ENCODE measurements around the gene MFN2. TPM values are rescaled to one million over a fixed set of nuclear protein-coding genes. Genes with fewer than 3 reads are reported as not detected.

Gene MFN2
- total and polyA plus RNA-seq, 4 donors = 17.2 to 87.8 (median 43.2) TPM

DNA sequence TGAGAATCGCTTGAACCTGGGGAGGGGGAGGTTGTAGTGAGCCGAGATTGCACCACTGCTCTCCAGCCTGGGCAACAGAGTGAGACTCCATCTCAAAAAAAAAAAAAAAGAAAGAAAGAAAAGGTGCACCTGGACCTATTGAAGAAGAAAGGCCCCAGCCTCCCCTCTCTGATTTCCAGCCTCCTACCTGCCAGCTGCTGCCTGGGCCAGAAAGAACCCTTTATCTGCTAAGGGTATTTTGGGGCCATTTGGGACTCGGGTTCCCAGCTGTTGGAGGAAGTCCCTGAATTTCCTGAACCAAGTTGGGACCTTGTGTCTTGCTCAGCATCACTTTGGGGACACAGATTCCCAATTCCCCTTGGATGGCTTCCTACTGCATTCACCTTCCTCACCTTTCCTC, 79.0 kb downstream of the MFN2 start:
- no peaks in the 10 kb centered on the region for H3K9me3 ChIP-seq (ENCODE audit: control insufficient read depth in 4 of 4, low read length in 3 of 4)
- H3K36me3 ChIP-seq (ENCODE audit: control insufficient read depth in 4 of 4, insufficient read depth in 3 of 4, low read depth in 1 of 4, low read length in 3 of 4) = no peaks in the 10 kb centered on the region
- no peak overlapping the region for H3K27ac ChIP-seq (ENCODE audit: low read depth in 1 of 2, low read length in 2 of 2)
- peaks cover 0 to 7% (median 3%) of the 10 kb centered on the region in 4 donors for H3K27me3 ChIP-seq (ENCODE audit: control insufficient read depth in 4 of 4, insufficient read depth in 4 of 4, low read length in 3 of 4)
- TF ChIP-seq ATF3 (IDR thresholded peaks at IDR 0.05) = no peak
- TF ChIP-seq RXRA (IDR thresholded peaks at IDR 0.05) = no peak
- no peak for TF ChIP-seq HNF4A (conservative IDR thresholded peaks at IDR 0.05)
- no peak for TF ChIP-seq TAF1 (conservative IDR thresholded peaks at IDR 0.05)
- no peak for TF ChIP-seq YY1 (IDR thresholded peaks at IDR 0.05)
- TF ChIP-seq NR2F2 (IDR thresholded peaks at IDR 0.05) = no peak
- no peak for TF ChIP-seq SP1 (IDR thresholded peaks at IDR 0.05)
- TF ChIP-seq, protein P1, sequence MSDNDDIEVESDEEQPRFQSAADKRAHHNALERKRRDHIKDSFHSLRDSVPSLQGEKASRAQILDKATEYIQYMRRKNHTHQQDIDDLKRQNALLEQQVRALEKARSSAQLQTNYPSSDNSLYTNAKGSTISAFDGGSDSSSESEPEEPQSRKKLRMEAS (IDR thresholded peaks at IDR 0.05) = no peak
- no peak for TF ChIP-seq REST (IDR thresholded peaks at IDR 0.05)
- no peak for TF ChIP-seq JUND (IDR thresholded peaks at IDR 0.05)
- 73% methylated on average over 3 of the region's 3 CpGs for WGBS
- H3K9ac ChIP-seq (ENCODE audit: low read depth in 1 of 2, low read length in 2 of 2) = no peak overlapping the region
- H3K4me1 ChIP-seq (ENCODE audit: control insufficient read depth in 4 of 4, insufficient read depth in 4 of 4, low read length in 3 of 4) = peaks cover 0 to 3% (median 0%) of the 10 kb centered on the region in 4 donors
- H3K4me3 ChIP-seq (ENCODE audit: low read depth in 1 of 3, low read length in 3 of 3) = no peak overlapping the region
- no peak for DNase-seq (ENCODE audit: low spot score)

DNA sequence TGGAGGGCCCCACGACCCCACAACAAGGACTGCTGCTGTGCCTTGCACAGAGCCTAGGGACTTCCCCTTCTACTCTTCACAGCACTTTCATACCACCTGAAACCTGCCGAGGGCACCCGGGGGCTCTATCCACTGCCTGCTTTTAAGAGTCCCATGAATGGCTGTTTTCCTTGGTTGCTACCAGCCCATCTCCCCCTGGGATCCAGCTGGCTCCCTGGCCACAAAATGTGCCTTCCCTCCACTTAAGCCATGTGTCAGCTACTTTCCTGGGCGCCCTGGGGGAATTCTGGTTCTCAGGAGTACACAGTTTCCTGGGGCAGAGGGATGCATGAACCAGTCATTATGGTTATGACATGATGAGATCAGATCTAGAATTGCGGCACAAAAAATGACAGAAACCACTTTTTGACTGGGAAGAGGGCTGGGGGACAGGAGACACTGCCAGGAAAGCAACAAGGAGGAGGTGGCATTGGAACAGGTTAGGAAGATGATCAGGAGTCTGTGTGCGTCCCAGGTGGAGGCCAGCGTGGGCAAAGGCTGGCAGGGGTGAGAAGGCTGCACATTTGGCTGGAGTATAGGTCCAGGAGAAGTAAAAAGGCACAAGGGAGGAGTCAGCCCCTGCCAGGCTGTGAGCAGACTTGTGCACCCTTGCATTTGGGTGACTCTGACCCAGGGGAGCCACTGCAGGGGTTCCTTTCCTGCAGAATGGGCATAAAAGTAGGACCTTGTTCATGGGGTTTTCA, 79.6 kb downstream of the MFN2 start:
- TF ChIP-seq YY1 (IDR thresholded peaks at IDR 0.05) (no peak), TAF1 (conservative IDR thresholded peaks at IDR 0.05) (no peak), FOXA1 (IDR thresholded peaks at IDR 0.05) (no peak), JUND (IDR thresholded peaks at IDR 0.05) (no peak), SP1 (IDR thresholded peaks at IDR 0.05) (no peak), RXRA (IDR thresholded peaks at IDR 0.05) (no peak), REST (IDR thresholded peaks at IDR 0.05) (no peak), NR2F2 (IDR thresholded peaks at IDR 0.05) (no peak), HNF4A (conservative IDR thresholded peaks at IDR 0.05) (no peak), ATF3 (IDR thresholded peaks at IDR 0.05) (no peak), RAD21 (IDR thresholded peaks at IDR 0.05) (no peak), FOXA2 (IDR thresholded peaks at IDR 0.05) (no peak), GABPA (IDR thresholded peaks at IDR 0.05 in 1 of 2, conservative IDR thresholded peaks at IDR 0.05 in 1 of 2) (no peak), EGR1 (IDR thresholded peaks at IDR 0.05; ENCODE audit: low read depth in 2 of 2) (no peak), HNF4G (IDR thresholded peaks at IDR 0.05) (no peak)
- TF ChIP-seq, protein P2, sequence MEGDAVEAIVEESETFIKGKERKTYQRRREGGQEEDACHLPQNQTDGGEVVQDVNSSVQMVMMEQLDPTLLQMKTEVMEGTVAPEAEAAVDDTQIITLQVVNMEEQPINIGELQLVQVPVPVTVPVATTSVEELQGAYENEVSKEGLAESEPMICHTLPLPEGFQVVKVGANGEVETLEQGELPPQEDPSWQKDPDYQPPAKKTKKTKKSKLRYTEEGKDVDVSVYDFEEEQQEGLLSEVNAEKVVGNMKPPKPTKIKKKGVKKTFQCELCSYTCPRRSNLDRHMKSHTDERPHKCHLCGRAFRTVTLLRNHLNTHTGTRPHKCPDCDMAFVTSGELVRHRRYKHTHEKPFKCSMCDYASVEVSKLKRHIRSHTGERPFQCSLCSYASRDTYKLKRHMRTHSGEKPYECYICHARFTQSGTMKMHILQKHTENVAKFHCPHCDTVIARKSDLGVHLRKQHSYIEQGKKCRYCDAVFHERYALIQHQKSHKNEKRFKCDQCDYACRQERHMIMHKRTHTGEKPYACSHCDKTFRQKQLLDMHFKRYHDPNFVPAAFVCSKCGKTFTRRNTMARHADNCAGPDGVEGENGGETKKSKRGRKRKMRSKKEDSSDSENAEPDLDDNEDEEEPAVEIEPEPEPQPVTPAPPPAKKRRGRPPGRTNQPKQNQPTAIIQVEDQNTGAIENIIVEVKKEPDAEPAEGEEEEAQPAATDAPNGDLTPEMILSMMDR (IDR thresholded peaks at IDR 0.05; ENCODE audit: low read depth, low read length, missing input control) = no peak
- TF ChIP-seq, protein P1 (IDR thresholded peaks at IDR 0.05) = no peak
- TF ChIP-seq, protein P3, sequence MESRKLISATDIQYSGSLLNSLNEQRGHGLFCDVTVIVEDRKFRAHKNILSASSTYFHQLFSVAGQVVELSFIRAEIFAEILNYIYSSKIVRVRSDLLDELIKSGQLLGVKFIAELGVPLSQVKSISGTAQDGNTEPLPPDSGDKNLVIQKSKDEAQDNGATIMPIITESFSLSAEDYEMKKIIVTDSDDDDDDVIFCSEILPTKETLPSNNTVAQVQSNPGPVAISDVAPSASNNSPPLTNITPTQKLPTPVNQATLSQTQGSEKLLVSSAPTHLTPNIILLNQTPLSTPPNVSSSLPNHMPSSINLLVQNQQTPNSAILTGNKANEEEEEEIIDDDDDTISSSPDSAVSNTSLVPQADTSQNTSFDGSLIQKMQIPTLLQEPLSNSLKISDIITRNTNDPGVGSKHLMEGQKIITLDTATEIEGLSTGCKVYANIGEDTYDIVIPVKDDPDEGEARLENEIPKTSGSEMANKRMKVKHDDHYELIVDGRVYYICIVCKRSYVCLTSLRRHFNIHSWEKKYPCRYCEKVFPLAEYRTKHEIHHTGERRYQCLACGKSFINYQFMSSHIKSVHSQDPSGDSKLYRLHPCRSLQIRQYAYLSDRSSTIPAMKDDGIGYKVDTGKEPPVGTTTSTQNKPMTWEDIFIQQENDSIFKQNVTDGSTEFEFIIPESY (IDR thresholded peaks at IDR 0.05) = no peak
- Histone ChIP-seq H3K4me3 (ENCODE audit: low read depth in 1 of 3, low read length in 3 of 3) (no peak overlapping the region), H3K9me3 (ENCODE audit: control insufficient read depth in 4 of 4, low read length in 3 of 4) (no peaks in the 10 kb centered on the region), H3K4me1 (ENCODE audit: control insufficient read depth in 4 of 4, insufficient read depth in 4 of 4, low read length in 3 of 4) (peaks cover 0 to 3% (median 0%) of the 10 kb centered on the region in 4 donors), H3K27me3 (ENCODE audit: control insufficient read depth in 4 of 4, insufficient read depth in 4 of 4, low read length in 3 of 4) (peaks cover 0 to 11% (median 6%) of the 10 kb centered on the region in 4 donors), H3K9ac (ENCODE audit: low read depth in 1 of 2, low read length in 2 of 2) (no peak overlapping the region), H3K27ac (ENCODE audit: low read depth in 1 of 2, low read length in 2 of 2) (no peak overlapping the region), H3K36me3 (ENCODE audit: control insufficient read depth in 4 of 4, insufficient read depth in 3 of 4, low read depth in 1 of 4, low read length in 3 of 4) (no peaks in the 10 kb centered on the region)
- DNase-seq (ENCODE audit: low spot score) = no peak
- WGBS = 51% methylated on average over 7 of the region's 7 CpGs

Measured in liver (tissue), 9 donors.